ENCODE data around the gene GOT2. TPM values are rescaled to one million over a fixed set of nuclear protein-coding genes. Genes with fewer than 3 reads are reported as not detected.
"Not testable (repeated sequence)": the region's sequence is repeated elsewhere in the genome, so short reads cannot be mapped to it uniquely, and the experiment has no call there.

The GOT2 gene
- 44.9 and 96.9 TPM in 2 replicates for total RNA-seq

DNA sequence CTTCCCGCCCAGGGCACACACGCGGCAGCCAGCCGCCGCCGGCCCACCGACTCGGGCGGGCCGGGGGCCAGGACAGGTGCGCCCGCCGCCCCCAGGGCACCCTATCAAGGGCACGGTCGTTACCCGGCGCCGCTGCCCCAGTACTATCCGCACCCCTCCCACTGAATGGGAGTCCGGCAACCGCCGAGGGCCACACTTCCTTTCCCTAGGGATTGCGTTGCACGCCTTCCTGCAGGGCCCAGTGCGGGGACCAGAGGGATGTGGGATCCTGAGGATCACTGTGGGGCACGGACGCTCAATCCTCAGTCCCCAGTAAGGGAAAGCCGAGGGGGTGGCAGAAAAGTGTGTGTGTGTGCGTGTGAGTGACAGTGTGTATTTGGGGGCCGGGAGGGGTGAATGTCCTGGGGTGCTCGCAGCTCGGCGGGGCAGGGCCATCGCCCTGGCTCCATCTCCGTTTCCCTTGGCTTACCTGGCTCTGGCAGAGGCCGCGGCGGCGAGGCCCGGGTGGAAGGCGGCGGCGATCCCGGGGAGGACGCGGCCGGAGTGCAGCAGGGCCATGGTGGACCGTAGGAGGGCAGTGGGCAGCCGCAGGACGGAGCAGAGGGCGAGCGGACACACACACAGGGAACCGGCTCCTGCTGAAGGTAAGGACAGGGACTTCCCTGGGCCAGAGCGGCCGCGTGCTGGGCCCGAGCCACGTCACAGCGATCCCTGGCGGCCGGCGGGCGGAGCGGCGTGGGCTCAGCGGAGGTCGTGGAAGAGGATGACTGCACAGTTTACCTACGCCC is at the start of gene GOT2:
Gene GOT2, minus strand, starts transcription at position 646 of the 788 bp plus-strand sequence. Its CDS starts 88 bp downstream, at position 558.
- peak; percentile 94 for DNase-seq

DNA sequence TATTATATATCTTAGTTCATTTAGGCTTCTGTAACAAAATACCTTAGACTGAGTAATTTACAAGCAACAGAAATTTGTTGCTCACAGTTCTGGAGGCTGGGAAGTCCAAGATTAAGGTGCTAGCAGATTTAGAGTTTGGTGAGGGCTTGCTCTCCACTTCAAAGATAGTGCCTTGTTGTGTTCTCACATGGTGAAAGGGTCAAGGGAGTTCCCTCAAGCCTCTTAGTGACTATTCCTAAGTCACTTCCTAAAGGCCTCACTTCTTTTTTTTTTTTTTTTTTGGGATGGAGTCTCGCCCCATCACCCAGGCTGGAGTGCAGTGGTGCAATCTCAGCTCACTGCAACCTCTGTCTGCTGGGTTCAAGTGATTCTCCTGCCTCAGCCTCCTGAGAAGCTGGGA is 45.2 kb upstream of the GOT2 start:
- DNase-seq = not testable (repeated sequence)

DNA sequence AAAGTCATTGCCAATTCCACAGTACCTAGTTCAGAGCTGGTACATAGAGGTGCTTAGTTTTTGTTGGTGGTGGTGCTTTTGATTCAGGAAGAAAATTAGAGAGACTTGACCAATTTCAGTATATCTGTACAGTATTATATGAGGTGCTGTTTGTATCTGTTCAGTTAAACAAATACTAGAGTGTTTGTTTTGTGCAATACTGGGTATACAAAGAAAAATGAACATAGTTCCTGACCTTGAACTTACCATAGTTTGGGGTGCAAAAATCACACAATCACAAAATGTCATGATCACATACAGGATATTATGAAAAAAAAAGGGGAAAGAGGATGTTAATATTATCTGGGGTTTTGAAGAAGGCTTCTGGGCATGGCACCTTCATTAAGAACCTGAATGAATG is 39.8 kb upstream of the GOT2 start:
- no peak for DNase-seq

DNA sequence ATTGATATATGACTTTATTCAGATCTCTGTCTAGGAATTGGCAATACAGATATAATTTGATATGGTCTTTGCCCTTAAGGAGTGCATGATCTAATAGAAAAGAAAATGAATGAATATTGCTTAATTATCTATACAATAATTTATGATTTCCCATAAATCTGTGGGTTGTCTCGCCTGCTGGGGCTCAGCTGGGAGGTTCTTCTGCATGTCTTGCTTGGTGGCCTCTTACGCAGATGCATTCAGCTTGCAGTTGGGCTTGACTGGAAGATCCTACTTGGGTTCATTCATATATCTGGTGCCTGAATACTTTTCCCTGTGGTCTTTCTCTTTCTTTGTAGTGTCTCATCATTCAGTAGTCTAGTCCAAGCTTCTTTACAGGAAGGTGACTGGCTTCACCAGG is 34.0 kb upstream of the GOT2 start:
- no peak for DNase-seq

DNA sequence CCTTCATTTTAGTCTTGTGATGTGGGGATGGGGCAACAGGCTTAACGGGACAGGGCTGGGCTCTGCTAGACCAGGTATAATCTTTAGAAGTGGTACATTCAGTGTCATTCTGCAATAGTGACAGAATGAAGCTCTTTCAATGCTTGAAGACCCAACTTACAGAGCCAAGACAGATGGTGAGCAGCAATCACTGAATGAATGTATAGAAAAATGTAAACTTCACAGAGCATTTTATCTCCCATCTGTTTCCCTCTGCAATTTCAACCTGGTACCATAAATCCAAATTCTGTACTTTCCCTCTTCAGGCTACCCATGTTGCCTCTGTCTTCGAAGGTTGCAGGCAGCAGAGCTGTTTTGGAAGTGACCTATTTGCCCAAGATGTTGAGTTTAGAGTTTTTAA is 33.5 kb upstream of the GOT2 start:
- no peak for DNase-seq

DNA sequence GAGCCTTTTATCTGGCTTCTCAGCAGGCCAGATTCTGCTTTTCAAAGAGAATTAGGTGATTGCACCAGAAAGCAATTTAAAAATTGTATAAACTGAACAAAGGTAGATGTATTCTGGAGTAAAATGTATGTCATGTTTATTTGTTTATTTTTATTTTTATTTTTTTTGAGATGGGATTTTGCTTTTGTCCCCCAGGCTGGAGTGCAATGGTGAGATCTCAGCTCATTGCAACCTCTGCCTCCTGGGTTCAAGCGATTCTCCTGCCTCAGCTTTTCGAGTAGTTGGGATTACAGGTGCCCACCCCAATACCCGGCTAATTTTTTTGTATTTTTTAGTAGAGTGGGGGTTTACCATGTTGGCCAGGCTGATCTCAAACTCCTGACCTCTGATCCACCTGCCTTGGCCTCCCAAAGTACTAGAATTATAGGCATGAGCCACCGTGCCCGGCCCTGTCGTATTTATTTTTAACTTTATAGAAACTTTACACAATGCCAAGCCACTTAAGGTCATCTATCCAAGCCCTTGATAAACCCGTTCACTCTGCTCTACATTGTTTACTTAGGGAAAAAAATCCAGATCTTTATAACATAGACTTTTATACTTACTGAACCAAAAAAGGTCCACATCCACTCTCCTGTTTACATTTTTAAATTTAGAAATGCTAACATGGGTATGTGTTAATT is 22.7 kb upstream of the GOT2 start:
- DNase-seq = no peak

DNA sequence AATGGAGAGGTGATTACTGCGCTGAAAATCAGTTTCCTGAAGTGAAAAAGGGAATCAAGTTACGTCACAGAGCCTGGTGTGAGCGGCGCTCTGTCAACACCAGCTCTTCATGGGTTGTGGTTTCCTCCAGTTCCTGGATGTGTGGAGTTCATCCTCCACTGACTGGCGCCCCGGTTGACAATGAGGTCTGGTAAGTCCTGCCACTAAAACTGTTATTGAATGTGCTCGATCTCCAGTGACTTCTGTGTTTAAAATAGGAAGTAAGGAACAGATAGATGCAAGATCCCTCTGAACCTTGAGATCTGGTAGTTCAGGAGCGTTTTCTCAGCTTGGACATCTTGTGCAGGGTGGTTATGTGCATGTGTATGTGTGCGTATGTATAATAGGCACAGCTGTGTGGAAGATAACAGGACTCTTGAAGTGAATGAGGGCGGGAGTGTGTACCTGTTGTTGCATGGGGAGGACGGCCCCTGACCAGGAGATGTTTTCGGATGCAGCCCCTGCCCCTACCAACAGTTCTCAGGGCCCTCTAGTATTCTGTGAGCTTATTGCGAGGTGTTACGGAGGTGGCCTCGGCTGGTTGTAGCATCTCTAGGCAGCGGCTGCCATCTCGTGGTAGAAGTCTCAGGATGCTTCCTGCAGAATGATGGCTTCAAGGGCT is 22.0 kb upstream of the GOT2 start:
- DNase-seq = peak; percentile 92

DNA sequence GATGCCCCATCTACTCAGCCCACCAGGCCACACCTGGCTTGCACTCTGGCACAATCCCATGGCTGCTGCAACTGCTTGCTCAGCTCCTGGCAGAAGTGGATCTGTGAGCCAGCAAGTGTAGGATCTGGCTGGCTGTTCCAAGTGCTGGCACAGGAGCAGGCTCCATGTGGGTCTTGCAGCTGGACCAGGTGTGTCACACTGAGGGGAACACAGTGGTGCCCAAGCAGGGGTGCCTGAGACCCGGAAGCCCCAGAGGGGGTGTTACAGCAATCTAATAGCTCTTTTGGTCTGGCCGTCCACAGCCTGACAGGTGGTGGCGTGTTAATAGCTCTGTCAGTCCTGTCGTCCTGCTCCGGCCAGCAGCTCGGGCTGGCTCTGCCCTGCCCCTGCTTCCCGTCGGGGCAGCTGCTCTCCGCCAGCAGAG is 19.6 kb upstream of the GOT2 start:
- DNase-seq = no peak

DNA sequence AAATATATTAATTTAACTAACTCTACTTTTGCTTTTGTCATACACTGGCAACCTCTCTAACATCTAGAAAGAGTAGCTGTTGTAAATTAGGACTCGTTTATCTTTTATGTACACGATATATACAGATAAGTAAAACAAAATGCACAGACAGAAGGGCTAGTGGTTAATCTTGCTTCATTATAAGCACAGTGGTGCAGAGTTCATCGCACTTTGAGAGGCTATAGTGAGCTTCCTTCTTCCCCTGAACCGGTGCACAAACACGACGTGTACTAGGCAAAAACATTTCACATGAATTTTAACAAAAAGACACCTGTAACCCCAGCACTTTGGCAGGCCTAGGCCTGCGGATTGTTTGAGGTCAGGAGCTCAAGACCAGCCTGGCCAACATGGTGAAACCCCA is 10.4 kb upstream of the GOT2 start:
- DNase-seq = no peak

DNA sequence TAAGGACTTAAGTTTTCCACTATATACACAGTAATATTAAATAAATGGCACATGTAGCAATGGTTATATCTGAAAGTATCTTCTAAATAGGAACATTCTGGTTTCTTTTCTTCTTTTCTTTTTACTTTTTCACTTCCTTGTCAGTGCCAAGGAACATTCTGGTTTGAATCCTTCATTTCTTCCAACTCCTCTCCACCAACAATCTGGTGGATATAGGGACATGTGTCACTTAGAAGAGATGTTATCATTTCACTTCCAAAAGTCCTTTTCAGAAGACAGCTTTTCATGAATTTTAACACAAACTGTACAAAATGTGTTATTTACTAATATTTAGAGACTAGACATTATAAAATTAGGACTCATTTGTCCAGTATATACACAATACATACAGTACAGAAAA is 7.9 kb upstream of the GOT2 start:
- DNase-seq = no peak

DNA sequence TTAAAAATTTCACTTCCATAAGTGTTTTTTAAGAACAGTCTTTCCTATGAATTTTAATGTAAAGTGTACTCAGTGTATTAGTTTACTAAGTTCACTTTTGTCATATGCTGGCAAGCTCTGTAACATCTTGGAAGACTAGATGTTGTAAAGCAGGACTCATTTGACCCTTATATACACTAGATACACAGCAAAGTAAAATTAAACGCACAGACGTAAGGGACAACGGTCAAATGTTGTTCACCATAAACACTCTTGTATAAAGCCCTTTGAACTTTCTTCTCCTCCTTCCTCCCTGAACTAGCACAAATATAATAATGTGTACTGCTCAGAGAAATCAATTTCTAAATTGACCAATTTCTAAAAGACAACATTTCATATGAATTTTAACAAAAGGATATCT is 7.0 kb upstream of the GOT2 start:
- no peak for DNase-seq

DNA sequence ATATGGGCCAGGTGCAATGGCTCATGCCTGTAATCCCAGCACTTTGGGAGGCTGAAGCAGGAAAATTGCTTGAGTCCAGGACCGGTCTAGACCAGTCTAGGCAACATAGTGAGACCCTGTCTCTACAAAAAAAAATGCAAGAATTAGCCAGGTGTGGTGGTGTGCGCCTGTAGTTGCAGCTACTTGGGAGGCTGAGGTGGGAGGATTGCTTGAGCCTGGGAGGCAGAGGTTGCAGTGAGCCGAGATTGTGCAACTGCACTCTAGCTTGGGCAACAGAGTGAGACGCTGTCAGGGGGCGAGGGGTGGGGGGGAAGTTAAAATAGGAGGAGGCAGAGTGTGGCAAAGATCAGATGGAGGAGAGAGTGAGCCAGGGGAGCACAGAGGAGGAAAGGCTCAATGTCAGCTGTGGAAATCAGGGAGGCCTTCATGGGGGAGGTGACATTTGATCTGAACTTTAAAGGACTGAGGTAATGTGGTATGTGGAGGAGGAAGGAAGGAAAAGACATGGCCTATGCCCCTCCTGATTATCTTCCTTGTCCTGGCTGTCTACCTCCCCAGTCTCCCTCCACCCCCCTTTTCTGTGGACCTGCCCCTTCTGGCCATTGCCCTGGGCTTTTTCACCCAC is 4.7 kb upstream of the GOT2 start:
- DNase-seq = no peak

DNA sequence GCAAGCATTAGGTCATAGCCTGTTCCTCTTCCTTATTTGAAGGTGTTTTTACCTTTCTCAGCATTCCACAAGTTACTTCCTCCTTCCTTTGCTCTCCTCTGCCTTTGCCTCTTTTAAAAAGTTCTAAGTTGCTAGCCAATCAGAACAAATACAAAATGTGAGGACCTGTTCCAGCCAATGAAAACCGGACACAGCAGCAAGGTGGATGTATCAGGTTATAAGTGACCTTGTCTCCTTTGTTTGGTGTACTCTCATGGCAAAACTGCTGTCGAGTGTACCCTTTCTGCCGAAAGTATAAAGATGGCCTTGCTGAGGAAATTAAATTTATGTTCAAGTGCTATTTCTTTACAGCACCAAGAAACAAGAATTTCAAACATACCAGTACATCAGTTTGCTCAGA is 2.2 kb upstream of the GOT2 start:
- not testable (repeated sequence) for DNase-seq

DNA sequence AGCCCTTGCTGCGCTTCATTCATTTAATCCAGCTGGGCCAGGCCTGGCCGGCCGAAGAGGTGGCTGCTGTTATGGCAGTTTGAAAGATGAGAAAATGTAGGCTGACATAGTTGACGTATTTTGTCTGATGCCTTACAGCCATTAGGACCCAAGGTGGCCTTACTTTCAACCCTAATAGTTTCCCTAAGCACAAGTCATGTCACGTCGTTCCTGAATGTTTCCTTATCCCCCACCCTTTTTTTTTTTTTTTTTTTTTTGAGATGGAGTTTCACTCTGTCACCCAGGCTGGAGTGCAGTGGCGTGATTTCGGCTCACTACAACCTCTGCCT is 307 bp upstream of the GOT2 start:
- DNase-seq = no peak

DNA sequence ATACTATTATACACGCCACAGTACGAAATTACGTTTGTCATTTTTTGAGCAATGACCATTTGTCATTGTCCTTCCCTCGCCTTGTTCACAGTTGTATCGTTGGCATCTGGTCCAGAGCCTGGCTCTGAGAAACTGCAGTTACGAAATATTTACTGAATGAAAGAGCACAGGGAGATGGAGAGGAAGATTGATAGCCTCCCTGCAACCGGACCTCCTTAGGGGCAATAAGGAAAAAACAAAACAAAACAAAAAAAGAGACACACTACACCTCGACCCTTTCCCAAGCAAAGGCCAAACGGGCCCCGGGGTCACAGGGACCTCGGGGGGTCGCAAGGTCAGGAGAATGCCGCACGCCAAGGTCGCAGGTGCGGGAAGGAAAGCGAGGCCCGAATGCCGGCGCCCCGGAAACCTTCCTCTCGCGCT is 857 bp downstream of the GOT2 start:
- no peak for DNase-seq

DNA sequence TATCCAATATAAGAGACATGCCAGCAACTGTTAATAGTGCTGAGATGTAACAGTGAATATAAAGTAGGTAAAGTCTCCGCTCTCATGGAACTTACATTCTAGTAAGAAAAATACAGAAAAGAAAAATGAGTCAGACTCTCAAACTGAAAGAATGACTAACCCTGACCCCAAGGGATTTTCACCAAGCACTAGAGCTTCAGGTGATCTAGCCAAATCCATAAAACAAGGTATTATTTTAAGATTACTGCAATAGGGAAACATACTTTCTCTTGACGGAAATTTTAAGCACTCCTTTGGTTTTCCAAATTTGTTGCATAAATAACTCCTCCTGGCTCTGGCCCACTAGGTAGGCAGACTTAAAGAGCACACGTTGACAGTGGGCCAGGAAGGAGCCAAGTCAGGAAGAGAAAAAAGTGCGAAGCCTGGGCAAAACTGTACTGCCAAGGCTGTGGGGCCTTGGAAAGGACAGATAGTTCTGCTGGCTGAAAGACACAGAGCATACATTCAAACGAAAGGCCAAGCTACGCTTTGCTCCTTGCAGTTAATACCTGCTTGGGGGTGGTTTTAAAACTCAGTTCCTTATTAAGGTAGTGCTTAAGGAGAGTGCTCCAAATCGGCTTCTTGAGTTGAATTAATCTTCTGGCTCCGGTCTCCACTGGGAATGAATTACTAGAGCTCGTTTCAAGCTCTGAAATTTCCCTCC is 1.4 kb downstream of the GOT2 start:
- peak; percentile 51 for DNase-seq

DNA sequence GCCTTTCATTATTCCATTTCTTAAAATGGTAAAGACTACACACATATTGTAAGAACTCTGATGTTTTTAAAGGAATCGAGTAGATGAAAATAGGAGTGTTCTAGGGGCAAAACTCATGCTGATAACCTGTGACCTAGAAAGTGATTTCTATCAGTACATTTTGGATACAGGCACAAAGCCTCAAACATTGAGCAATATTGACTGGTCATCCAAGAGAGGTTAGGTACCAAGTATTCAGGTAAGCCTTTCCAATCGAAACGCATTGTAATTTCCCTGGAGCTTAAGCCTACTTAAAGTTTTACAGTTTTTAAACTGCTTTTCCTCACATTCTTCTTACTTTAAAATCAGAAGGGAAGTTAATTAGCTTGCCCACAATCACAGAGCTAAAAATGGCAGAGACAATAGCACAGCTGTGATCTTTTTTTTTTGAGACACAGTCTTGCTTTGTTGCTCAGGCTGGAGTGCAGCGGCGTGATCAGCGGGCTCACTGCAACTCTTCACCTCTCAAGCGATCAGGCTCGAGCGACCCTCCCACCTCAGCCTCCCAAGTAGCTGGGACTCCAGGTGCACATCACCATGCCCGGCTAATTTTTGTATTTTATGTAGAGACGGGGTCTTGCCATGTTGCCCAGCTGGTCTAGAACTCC is 3.3 kb downstream of the GOT2 start:
- DNase-seq = no peak

DNA sequence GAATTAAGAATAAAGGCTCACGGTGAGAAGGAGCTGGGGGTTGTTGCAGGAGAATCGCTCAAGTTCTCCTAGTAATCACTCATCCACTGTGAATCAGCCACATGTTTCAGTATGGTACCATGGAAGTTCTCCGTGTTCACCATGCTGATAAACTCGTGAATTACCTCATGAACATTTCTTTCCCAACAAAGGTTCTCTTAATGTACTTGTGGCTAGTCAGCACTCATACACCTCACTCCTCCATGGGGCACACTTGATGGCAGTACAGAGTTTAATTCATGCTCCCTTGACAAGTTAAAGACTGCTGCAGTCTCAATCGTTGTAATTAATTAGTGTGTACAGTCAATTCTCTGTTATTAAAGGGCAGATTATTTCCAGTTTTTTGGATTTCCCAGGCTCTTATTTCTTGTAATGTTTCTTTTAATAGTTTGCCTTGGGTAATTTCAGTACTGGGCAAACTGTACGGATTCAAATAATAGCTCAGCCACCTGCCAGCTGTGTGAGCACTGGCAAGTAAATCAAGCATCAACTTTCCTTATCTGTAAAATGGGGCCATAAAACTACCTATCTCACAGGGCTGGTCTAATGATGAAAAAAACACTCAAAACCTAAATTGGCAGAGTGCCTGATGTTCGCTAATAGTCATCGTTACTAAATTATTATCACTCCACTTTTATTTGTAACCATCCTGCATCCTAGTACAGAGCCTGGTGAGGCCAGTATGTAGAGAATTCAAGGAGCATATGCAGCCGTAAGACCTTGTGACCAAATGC is 6.1 kb downstream of the GOT2 start:
- no peak for DNase-seq

DNA sequence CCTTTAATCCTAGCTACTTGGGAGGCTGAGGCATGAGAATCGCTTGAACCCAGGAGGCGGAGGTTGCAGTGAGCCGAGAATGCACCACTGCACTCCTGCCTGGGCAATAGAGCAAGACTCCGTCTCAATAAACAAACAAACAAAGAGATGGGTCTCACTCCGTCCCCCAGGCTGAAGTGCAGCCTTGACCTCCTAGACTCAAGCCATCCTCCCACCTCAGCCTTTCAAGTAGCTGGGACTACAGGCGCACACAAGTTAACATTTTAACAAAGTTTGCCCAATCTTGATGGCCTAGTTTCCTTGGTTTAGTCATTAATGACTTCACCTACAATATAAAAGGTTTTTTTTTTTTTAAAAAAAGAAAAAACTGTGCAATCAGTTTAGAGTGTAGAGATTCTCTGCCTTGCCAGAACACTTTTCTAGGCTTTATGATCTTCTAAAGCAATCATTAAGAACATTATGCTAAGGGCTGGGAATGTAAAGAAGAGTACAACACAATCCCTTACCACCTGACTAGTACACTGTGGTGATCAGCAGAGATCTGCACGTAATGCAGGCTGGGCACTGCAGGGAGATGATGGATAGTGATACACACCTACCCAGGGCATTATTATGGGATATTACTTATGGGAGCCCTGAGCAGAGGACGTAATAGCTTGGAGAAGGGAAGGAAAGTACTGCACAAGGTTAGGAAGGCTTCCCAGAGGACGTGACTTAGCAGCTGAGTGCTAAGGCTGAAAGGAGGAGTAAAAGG is 6.9 kb downstream of the GOT2 start:
- no peak for DNase-seq

DNA sequence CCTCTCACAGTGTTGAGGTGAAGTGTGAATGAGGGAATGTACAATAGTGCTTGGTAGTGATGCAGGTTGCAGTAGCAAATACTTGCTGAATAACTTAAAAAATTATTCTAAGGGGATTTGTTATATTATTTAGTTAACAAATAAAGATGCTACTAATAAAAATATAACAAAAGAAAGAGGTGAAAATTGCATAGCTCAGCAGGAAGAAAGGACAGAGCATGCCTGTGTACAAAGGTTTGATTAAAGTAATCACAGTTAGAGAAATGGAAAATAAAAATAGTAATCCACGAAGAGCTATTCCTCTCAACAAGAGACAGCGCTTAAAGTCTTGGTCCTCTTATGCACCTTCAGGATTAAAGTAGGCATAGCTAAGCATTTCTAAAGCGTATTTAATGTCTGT is 11.0 kb downstream of the GOT2 start:
- no peak for DNase-seq

DNA sequence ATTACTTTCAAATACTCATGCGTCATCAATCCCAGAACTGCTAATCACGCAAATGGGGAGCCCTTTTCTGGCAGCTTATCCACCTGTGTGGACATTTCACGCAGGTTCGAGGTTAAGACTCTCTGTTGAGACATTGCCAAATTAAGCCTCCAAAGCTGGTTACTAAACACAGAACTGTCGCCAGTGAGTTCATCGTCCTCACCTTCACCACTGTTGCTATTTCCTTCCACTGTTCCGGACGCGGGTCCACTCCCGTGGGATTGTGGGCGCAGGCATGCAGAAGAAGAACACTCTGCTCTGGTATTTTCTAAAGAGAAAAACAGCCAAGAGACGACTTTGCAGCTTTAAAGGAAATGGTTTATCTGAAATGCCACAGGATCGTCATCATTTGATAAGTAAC is 16.1 kb downstream of the GOT2 start:
- no peak for DNase-seq

Data from dermis blood vessel endothelial cell (primary cell).